ENCODE data around the gene C19orf38.

The C19orf38 gene

GRCh38 chr19:10918359-10918758 lies 70.1 kb downstream of the C19orf38 start:
- H3K36me3 Mint-ChIP-seq (ENCODE audit: low read depth) = peaks cover 22% of the 10 kb centered on the region
- TF ChIP-seq, protein P1, sequence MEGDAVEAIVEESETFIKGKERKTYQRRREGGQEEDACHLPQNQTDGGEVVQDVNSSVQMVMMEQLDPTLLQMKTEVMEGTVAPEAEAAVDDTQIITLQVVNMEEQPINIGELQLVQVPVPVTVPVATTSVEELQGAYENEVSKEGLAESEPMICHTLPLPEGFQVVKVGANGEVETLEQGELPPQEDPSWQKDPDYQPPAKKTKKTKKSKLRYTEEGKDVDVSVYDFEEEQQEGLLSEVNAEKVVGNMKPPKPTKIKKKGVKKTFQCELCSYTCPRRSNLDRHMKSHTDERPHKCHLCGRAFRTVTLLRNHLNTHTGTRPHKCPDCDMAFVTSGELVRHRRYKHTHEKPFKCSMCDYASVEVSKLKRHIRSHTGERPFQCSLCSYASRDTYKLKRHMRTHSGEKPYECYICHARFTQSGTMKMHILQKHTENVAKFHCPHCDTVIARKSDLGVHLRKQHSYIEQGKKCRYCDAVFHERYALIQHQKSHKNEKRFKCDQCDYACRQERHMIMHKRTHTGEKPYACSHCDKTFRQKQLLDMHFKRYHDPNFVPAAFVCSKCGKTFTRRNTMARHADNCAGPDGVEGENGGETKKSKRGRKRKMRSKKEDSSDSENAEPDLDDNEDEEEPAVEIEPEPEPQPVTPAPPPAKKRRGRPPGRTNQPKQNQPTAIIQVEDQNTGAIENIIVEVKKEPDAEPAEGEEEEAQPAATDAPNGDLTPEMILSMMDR (IDR thresholded peaks at IDR 0.05; ENCODE audit: unreplicated experiment in 3 of 3) = no peak
- no peaks in the 10 kb centered on the region for H3K27me3 Mint-ChIP-seq (ENCODE audit: low read depth)
- no peak overlapping the region for H3K4me3 Mint-ChIP-seq
- no peak overlapping the region for H3K27ac Mint-ChIP-seq
- H3K9me3 Mint-ChIP-seq = no peaks in the 10 kb centered on the region
- no peaks in the 10 kb centered on the region for H3K4me1 Mint-ChIP-seq

Measured in nephron (organoid).